HepG2 (cell line): ENCODE measurements around the gene LCAT. TPM values are rescaled to one million over a fixed set of nuclear protein-coding genes. Genes with fewer than 3 reads are reported as not detected.

Experiments
- CEBPB ChIP-seq: IDR thresholded peaks from 2 replicates; pipeline ENCODE4 v1.6.1; 2011; ENCODE audit warnings: low read depth, low read length, improper control_type of control experiment, borderline replicate concordance
- EHMT2 ChIP-seq: fragments of 200-600 bp; sonication (generic); IDR thresholded peaks from 2 replicates; pipeline ENCODE4 v1.7.0; 2017; ENCODE audit warnings: antibody characterized with exemption, low read depth, low read length, borderline replicate concordance
- FUBP1 ChIP-seq: sonication (generic); formaldehyde crosslinking; IDR thresholded peaks from 2 replicates; pipeline ENCODE4 v1.5.1; 2020; ENCODE audit warnings: missing genetic modification reagents, mild to moderate bottlenecking, borderline replicate concordance
- JUN ChIP-seq: sonication (generic); formaldehyde crosslinking; IDR thresholded peaks from 2 replicates; pipeline ENCODE4 v1.4.0; 2020; ENCODE audit warnings: mild to moderate bottlenecking, missing genetic modification reagents
- ONECUT2 ChIP-seq: sonication (generic); formaldehyde crosslinking; IDR thresholded peaks from 2 replicates; pipeline ENCODE4 v1.4.0; 2020; ENCODE audit warnings: missing genetic modification reagents
- PCBP1 ChIP-seq: fragments of 200-400 bp; formaldehyde crosslinking; IDR thresholded peaks from 2 replicates; pipeline ENCODE4 v1.6.1; 2017; ENCODE audit warnings: mild to moderate bottlenecking, low read depth, low read length, borderline replicate concordance
- REPIN1 ChIP-seq: sonication (generic); formaldehyde crosslinking; IDR thresholded peaks from 2 replicates; pipeline ENCODE4 v1.8.0; 2022; ENCODE audit warnings: missing genetic modification reagents, low read depth, mild to moderate bottlenecking, borderline replicate concordance
- SOX13 ChIP-seq, 3 experiments: fragments of 450-650 bp in 1 of 3; sonication (generic) in 1 of 3; formaldehyde crosslinking in 1 of 3; IDR thresholded peaks in 2 of 3; conservative IDR thresholded peaks in 1 of 3; 2 replicates each; pipeline versions ENCODE4 v1.5.0 to v1.6.1; 2016 to 2020; ENCODE audit warnings: antibody characterized with exemption in 1 of 3, mild to moderate bottlenecking in 1 of 3, missing compliant biosample characterization in 1 of 3, missing genetic modification reagents in 1 of 3, moderate library complexity in 1 of 3
- SOX5 ChIP-seq: IDR thresholded peaks from 2 replicates; pipeline ENCODE4 v1.6.1; 2016; ENCODE audit warnings: borderline replicate concordance
- SUZ12 ChIP-seq: fragments of 150-350 bp; IDR thresholded peaks from 2 replicates; pipeline ENCODE4 v1.6.1; 2014; ENCODE audit warnings: low read depth, low read length
- TGIF2 ChIP-seq: IDR thresholded peaks from 2 replicates; pipeline ENCODE4 v1.6.1; 2016; ENCODE audit warnings: control low read depth, missing compliant biosample characterization
- WIZ ChIP-seq: sonication (generic); formaldehyde crosslinking; IDR thresholded peaks from 2 replicates; pipeline ENCODE4 v1.5.1; 2020; ENCODE audit warnings: mild to moderate bottlenecking, missing genetic modification reagents
- ZMAT3 ChIP-seq: sonication (generic); formaldehyde crosslinking; conservative IDR thresholded peaks from 2 replicates; pipeline ENCODE4 v1.7.0; 2021; ENCODE audit warnings: missing genetic modification reagents
- ZNF207 ChIP-seq: fragments of 450-650 bp; IDR thresholded peaks from 2 replicates; pipeline ENCODE4 v1.6.1; 2016; ENCODE audit warnings: antibody characterized with exemption, borderline replicate concordance
- ZNF275 ChIP-seq: sonication (generic); formaldehyde crosslinking; IDR thresholded peaks from 2 replicates; pipeline ENCODE4 v1.8.0; 2022; ENCODE audit warnings: missing genetic modification reagents, mild to moderate bottlenecking, inconsistent platforms, borderline replicate concordance
- ZNF335 ChIP-seq: sonication (generic); formaldehyde crosslinking; IDR thresholded peaks from 2 replicates; pipeline ENCODE4 v1.4.0; 2020; ENCODE audit warnings: missing genetic modification reagents
- ZNF572 ChIP-seq: sonication (generic); formaldehyde crosslinking; IDR thresholded peaks from 2 replicates; pipeline ENCODE4 v1.5.1; 2020; ENCODE audit warnings: mild to moderate bottlenecking, missing genetic modification reagents
- ZNF747 ChIP-seq: sonication (generic); formaldehyde crosslinking; IDR thresholded peaks from 2 replicates; pipeline ENCODE4 v1.8.1; 2023; ENCODE audit warnings: missing genetic modification reagents, mild to moderate bottlenecking, borderline replicate concordance
- ZXDC ChIP-seq: sonication (generic); formaldehyde crosslinking; IDR thresholded peaks from 2 replicates; pipeline ENCODE4 v1.5.0; 2020; ENCODE audit warnings: mild to moderate bottlenecking, missing genetic modification reagents
- polyA plus RNA-seq, 8 experiments: library from polyadenylated mRNA; depleted of rRNA in 3 of 8; stranded (reverse) in 7 of 8; unstranded in 1 of 8; fragments of >200 nt; fragmentation: Illumina TruSeq in 4 of 8; extraction: Trizol in 4 of 8; gene quantifications; 2 replicates each; pipeline versions ENCODE4 v1.2.1 to v1.2.3, GENCODE V29; 2011 to 2016; ENCODE audit warnings: low read depth in 4 of 8, missing spikeins in 1 of 8, mixed read lengths in 1 of 8; ENCODE audit not compliant: insufficient read depth in 1 of 8
- total RNA-seq, 5 experiments: library from RNA; depleted of rRNA; stranded (reverse); fragments of >200 nt; fragmentation: Illumina TruSeq; extraction: Trizol; gene quantifications; 2 replicates each; pipeline ENCODE4 v1.2.3, GENCODE V29; 2016; ENCODE audit warnings: low read depth in 1 of 5
- TF ChIP-seq, protein P1 (sequence below): sonication (generic); formaldehyde crosslinking; IDR thresholded peaks from 2 replicates; pipeline ENCODE4 v1.8.1; 2023; ENCODE audit warnings: mild to moderate bottlenecking, moderate library complexity, missing genetic modification reagents
- TF ChIP-seq, protein P2 (sequence below): sonication (generic); formaldehyde crosslinking; IDR thresholded peaks from 2 replicates; pipeline ENCODE4 v1.5.1; 2020; ENCODE audit warnings: missing genetic modification reagents, mild to moderate bottlenecking, borderline replicate concordance

LCAT gene
- total and polyA plus RNA-seq, 2 of the 13 experiments (the other 11 are each of a cell fraction or from before 2014, with no cell fraction given): 36.1 to 38.9 TPM

DNA sequence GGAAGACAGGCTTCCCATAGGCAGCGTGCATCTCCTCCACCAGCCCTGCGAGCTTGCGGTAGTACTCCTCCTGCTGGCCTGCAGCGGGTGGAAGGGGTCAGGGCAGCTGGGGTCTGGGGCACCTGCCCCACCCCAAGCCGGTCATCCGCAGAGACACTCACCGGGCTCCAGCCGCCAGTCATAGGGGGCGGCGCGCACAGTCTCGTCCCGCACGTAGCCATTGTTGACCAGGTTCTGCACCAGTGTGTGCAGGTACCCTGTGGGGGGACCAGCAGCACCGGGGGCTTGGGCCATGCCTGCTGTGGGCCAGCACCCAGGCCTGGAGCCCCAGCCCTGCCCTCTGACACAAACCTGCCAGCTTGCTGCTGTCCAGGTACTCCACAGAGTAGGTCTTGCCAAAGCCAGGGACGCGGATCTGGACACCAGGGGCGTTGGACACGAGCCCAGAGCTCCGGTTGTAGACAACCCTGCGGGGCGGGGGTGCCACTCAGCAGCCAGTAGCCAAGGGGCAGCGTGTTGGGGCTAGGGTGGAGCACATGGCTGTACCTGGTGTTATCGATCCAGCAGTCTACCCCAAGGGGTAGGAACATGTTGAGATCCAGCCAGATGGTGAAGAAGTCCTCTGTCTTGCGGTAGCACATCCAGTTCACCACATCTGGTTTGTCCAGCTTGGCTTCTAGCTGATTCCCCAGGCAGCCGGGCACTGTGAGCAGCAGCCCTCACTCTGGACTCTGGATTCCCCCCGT is 1.2 kb downstream of the LCAT start (continued):
- TF ChIP-seq ZXDC (CRISPR knock-in tag) (no peak), PCBP1 (no peak), ZNF572 (CRISPR knock-in tag) (no peak; the same call in 1 of the 2 replicates), ZNF335 (CRISPR knock-in tag) (no peak), WIZ (CRISPR knock-in tag) (no peak), SOX13 (IDR thresholded peaks at IDR 0.05) (no peak), SOX13 (CRISPR knock-in tag; conservative IDR thresholded peaks at IDR 0.05 in 1 of 2, IDR thresholded peaks at IDR 0.05 in 1 of 2) (0 out of 4 replicates have a peak, but pooled peaks of 1 of the 2 experiments have one; percentile 6), ZNF275 (no peak), ZNF747 (CRISPR knock-in tag) (no peak), SUZ12 (no peak), JUN (CRISPR knock-in tag) (peak; percentile 26; the same call in 1 of the 2 replicates), ONECUT2 (CRISPR knock-in tag) (0 out of 2 replicates have a peak, but pooled peaks have one; percentile 52), TGIF2 (CRISPR knock-in tag) (no peak), SOX5 (CRISPR knock-in tag) (no peak), REPIN1 (CRISPR knock-in tag) (no peak), CEBPB (no peak), ZNF207 (no peak), ZMAT3 (CRISPR knock-in tag) (0 out of 2 replicates have a peak, but pooled peaks have one; percentile 0), EHMT2 (no peak), FUBP1 (CRISPR knock-in tag) (no peak)
- TF ChIP-seq, protein P1, sequence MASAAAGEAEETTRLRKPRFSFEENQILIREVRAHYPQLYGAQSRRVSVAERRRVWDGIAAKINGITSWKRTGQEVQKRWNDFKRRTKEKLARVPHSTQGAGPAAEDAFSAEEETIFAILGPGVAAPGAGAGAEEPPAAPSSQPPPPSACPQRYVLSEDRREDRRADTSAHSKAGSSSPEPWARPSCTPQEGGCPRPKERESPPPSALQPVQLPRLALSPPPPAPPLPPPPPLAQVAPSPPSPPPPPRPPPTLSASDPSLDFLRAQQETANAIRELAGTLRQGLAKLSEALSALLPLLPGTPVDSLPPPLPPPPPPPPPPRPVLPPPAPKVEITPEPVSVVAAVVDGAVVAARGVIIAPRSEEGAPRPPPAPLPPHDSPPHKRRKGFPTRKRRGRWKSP (CRISPR knock-in tag): no peak
- TF ChIP-seq, protein P2, sequence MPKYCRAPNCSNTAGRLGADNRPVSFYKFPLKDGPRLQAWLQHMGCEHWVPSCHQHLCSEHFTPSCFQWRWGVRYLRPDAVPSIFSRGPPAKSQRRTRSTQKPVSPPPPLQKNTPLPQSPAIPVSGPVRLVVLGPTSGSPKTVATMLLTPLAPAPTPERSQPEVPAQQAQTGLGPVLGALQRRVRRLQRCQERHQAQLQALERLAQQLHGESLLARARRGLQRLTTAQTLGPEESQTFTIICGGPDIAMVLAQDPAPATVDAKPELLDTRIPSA (CRISPR knock-in tag): no peak; the same call in 1 of the 2 replicates
